HepG2 (cell line): Measurements from ENCODE around the gene EPS8L3. TPM values are rescaled to one million over a fixed set of nuclear protein-coding genes. Genes with fewer than 3 reads are reported as not detected.

Source experiments
- CEBPG ChIP-seq: IDR thresholded peaks from 2 replicates; pipeline ENCODE4 v1.6.1; 2016
- EP300 ChIP-seq, 3 experiments: sonication (generic) in 1 of 3; formaldehyde crosslinking in 1 of 3; IDR thresholded peaks; 2 replicates each; pipeline versions ENCODE4 v1.5.1 to v1.6.1; 2011 to 2020; ENCODE audit warnings: low read depth in 2 of 3, low read length in 2 of 3, borderline replicate concordance in 1 of 3, improper control_type of control experiment in 1 of 3, mild to moderate bottlenecking in 1 of 3, missing genetic modification reagents in 1 of 3, moderate library complexity in 1 of 3
- GABPB1 ChIP-seq: IDR thresholded peaks from 2 replicates; pipeline ENCODE4 v1.6.1; 2016; ENCODE audit warnings: mild to moderate bottlenecking, missing genetic modification reagents, moderate library complexity, missing compliant biosample characterization
- GATAD1 ChIP-seq: IDR thresholded peaks from 2 replicates; pipeline ENCODE4 v1.6.1; 2016; ENCODE audit warnings: missing genetic modification reagents, missing compliant biosample characterization
- KDM5B ChIP-seq: sonication (generic); formaldehyde crosslinking; IDR thresholded peaks from 2 replicates; pipeline ENCODE4 v1.4.0; 2020; ENCODE audit warnings: missing genetic modification reagents, mild to moderate bottlenecking, borderline replicate concordance
- MLLT10 ChIP-seq: sonication (generic); formaldehyde crosslinking; IDR thresholded peaks from 2 replicates; pipeline ENCODE4 v1.4.0; 2020; ENCODE audit warnings: missing genetic modification reagents
- NCOA2 ChIP-seq: sonication (generic); formaldehyde crosslinking; IDR thresholded peaks from 2 replicates; pipeline ENCODE4 v1.8.0; 2022; ENCODE audit warnings: inconsistent platforms
- NR1H2 ChIP-seq: sonication (generic); formaldehyde crosslinking; IDR thresholded peaks from 2 replicates; pipeline ENCODE4 v1.8.1; 2022; ENCODE audit warnings: low read depth, missing genetic modification reagents, borderline replicate concordance
- NR2C2 ChIP-seq: sonication (generic); formaldehyde crosslinking; IDR thresholded peaks from 2 replicates; pipeline ENCODE4 v1.4.0; 2020; ENCODE audit warnings: missing genetic modification reagents, mild to moderate bottlenecking, moderate library complexity, borderline replicate concordance
- PAX8 ChIP-seq: sonication (generic); formaldehyde crosslinking; IDR thresholded peaks from 2 replicates; pipeline ENCODE4 v1.8.0; 2022; ENCODE audit warnings: mild to moderate bottlenecking, missing genetic modification reagents, borderline replicate concordance
- PPARG ChIP-seq: conservative IDR thresholded peaks from 2 replicates; pipeline ENCODE4 v1.6.1; 2016; ENCODE audit warnings: missing biosample characterization, missing genetic modification reagents
- SMAD3 ChIP-seq: sonication (generic); formaldehyde crosslinking; IDR thresholded peaks from 2 replicates; pipeline ENCODE4 v1.4.0; 2020; ENCODE audit warnings: missing genetic modification reagents
- SMARCE1 ChIP-seq: fragments of 450-650 bp; IDR thresholded peaks from 2 replicates; pipeline ENCODE4 v1.6.1; 2017; ENCODE audit warnings: borderline replicate concordance
- SMC3 ChIP-seq: IDR thresholded peaks from 2 replicates; pipeline ENCODE4 v1.6.1; 2011; ENCODE audit warnings: low read length, improper control_type of control experiment
- SP140L ChIP-seq: sonication (generic); formaldehyde crosslinking; IDR thresholded peaks from 2 replicates; pipeline ENCODE4 v1.4.0; 2020; ENCODE audit warnings: missing genetic modification reagents, borderline replicate concordance
- TCF12 ChIP-seq, 2 experiments: fragments of 450-650 bp in 1 of 2; sonication (generic) in 1 of 2; formaldehyde crosslinking in 1 of 2; IDR thresholded peaks; 2 replicates each; pipeline versions ENCODE4 v1.6.1 to v1.8.0; 2017 to 2022; ENCODE audit warnings: antibody characterized with exemption in 1 of 2, mild to moderate bottlenecking in 1 of 2, missing genetic modification reagents in 1 of 2, moderate library complexity in 1 of 2
- ZFY ChIP-seq: sonication (generic); formaldehyde crosslinking; IDR thresholded peaks from 2 replicates; pipeline ENCODE4 v1.4.0; 2020; ENCODE audit warnings: missing genetic modification reagents
- ZKSCAN5 ChIP-seq: sonication (generic); formaldehyde crosslinking; IDR thresholded peaks from 2 replicates; pipeline ENCODE4 v1.5.1; 2020; ENCODE audit warnings: mild to moderate bottlenecking, missing genetic modification reagents
- ZNF17 ChIP-seq: sonication (generic); formaldehyde crosslinking; IDR thresholded peaks from 2 replicates; pipeline ENCODE4 v1.5.0; 2020; ENCODE audit warnings: mild to moderate bottlenecking, missing genetic modification reagents
- ZNF3 ChIP-seq: IDR thresholded peaks from 2 replicates; pipeline ENCODE4 v1.7.0; 2017; ENCODE audit warnings: inconsistent platforms
- ZNF33B ChIP-seq: sonication (generic); formaldehyde crosslinking; IDR thresholded peaks from 2 replicates; pipeline ENCODE4 v1.5.1; 2020; ENCODE audit warnings: mild to moderate bottlenecking, missing genetic modification reagents
- ZNF432 ChIP-seq: sonication (generic); formaldehyde crosslinking; IDR thresholded peaks from 2 replicates; pipeline ENCODE4 v1.5.0; 2020; ENCODE audit warnings: missing genetic modification reagents, mild to moderate bottlenecking, borderline replicate concordance
- polyA plus RNA-seq, 8 experiments: library from polyadenylated mRNA; depleted of rRNA in 3 of 8; stranded (reverse) in 7 of 8; unstranded in 1 of 8; fragments of >200 nt; fragmentation: Illumina TruSeq in 4 of 8; extraction: Trizol in 4 of 8; gene quantifications; 2 replicates each; pipeline versions ENCODE4 v1.2.1 to v1.2.3, GENCODE V29; 2011 to 2016; ENCODE audit warnings: low read depth in 4 of 8, missing spikeins in 1 of 8, mixed read lengths in 1 of 8; ENCODE audit not compliant: insufficient read depth in 1 of 8
- total RNA-seq, 5 experiments: library from RNA; depleted of rRNA; stranded (reverse); fragments of >200 nt; fragmentation: Illumina TruSeq; extraction: Trizol; gene quantifications; 2 replicates each; pipeline ENCODE4 v1.2.3, GENCODE V29; 2016; ENCODE audit warnings: low read depth in 1 of 5
- TF ChIP-seq, protein P1 (sequence below): IDR thresholded peaks from 2 replicates; pipeline ENCODE4 v1.6.1; 2012; ENCODE audit warnings: inconsistent platforms
- TF ChIP-seq, protein P2 (sequence below): IDR thresholded peaks from 2 replicates; pipeline ENCODE4 v1.6.1; 2018; ENCODE audit warnings: missing genetic modification reagents
- TF ChIP-seq, protein P3 (sequence below): sonication (generic); formaldehyde crosslinking; IDR thresholded peaks from 2 replicates; pipeline ENCODE4 v1.4.0; 2020; ENCODE audit warnings: missing genetic modification reagents, borderline replicate concordance
- TF ChIP-seq, protein P4 (sequence below): sonication (generic); formaldehyde crosslinking; IDR thresholded peaks from 2 replicates; pipeline ENCODE4 v1.8.1; 2023; ENCODE audit warnings: mild to moderate bottlenecking, missing genetic modification reagents, borderline replicate concordance
- TF ChIP-seq, protein P5 (sequence below): sonication (generic); formaldehyde crosslinking; IDR thresholded peaks from 2 replicates; pipeline ENCODE4 v1.4.0; 2020; ENCODE audit warnings: mild to moderate bottlenecking, low read depth, missing genetic modification reagents

The EPS8L3 gene
- total and polyA plus RNA-seq, 2 of the 13 experiments (the other 11 are each of a cell fraction or from before 2014, with no cell fraction given), result 18.2 to 106 TPM

DNA sequence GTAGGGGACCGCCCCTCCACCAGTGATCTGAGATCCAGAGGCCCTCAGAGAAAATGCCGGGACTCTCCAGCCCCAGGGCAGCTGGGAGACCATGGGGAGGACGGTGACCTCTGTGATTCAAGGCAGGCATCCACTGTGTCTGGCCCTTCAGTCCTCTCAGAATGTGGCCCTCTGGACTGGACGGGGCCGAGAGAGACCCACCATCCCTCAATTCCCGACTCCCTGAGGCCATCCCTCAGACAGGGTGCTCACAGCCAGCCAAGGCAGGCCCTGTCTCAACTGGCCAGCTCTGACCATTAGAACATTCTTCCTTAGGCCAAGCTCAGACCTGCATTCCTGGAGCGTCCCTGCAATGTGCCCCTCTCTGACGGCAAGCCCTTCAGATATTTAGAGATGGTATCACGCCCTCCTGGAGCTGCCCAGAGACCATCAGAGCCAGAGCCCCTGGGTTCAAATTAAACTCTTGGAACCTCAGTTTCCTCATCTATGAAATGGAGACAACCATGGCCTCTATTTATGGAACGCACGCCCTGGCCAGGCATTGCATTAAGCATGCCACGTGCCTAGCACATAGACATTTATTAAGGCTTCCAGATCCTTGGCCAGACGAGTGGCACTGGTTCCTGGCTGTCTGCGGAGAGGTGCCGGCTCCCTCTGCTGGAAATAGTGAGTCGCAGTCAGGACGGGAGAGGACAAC, 9.6 kb upstream of the EPS8L3 start (continued):
- TF ChIP-seq, protein P1, sequence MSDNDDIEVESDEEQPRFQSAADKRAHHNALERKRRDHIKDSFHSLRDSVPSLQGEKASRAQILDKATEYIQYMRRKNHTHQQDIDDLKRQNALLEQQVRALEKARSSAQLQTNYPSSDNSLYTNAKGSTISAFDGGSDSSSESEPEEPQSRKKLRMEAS, result peak; percentile 66
- TF ChIP-seq CEBPG (no peak), ZNF3 (no peak), KDM5B (CRISPR knock-in tag) (peak; percentile 48; the same call in 1 of the 2 replicates), NR1H2 (CRISPR knock-in tag) (no peak), GATAD1 (CRISPR knock-in tag) (peak; percentile 37; the same call in 1 of the 2 replicates), SMAD3 (CRISPR knock-in tag) (0 out of 2 replicates have a peak, but pooled peaks have one; percentile 61), GABPB1 (CRISPR knock-in tag) (peak; percentile 11; the same call in 1 of the 2 replicates), TCF12 (IDR thresholded peaks at IDR 0.05) (no peak), TCF12 (CRISPR knock-in tag; IDR thresholded peaks at IDR 0.05) (no peak), NCOA2 (CRISPR knock-in tag) (no peak), ZNF17 (CRISPR knock-in tag) (no peak), ZNF432 (CRISPR knock-in tag) (no peak), ZNF33B (CRISPR knock-in tag) (no peak), ZKSCAN5 (CRISPR knock-in tag) (no peak), MLLT10 (CRISPR knock-in tag) (no peak), SMC3 (peak; percentile 94), PPARG (CRISPR knock-in tag) (no peak), EP300 (IDR thresholded peaks at IDR 0.05; ENCODE audit: low read depth in 2 of 2, low read length in 2 of 2) (no peak), EP300 (CRISPR knock-in tag; IDR thresholded peaks at IDR 0.05; ENCODE audit: borderline replicate concordance) (no peak), NR2C2 (CRISPR knock-in tag) (no peak), PAX8 (CRISPR knock-in tag) (no peak), SP140L (CRISPR knock-in tag) (no peak), ZFY (CRISPR knock-in tag) (peak; percentile 12; the same call in 1 of the 2 replicates), SMARCE1 (no peak)
- TF ChIP-seq, protein P2, sequence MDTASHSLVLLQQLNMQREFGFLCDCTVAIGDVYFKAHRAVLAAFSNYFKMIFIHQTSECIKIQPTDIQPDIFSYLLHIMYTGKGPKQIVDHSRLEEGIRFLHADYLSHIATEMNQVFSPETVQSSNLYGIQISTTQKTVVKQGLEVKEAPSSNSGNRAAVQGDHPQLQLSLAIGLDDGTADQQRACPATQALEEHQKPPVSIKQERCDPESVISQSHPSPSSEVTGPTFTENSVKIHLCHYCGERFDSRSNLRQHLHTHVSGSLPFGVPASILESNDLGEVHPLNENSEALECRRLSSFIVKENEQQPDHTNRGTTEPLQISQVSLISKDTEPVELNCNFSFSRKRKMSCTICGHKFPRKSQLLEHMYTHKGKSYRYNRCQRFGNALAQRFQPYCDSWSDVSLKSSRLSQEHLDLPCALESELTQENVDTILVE (CRISPR knock-in tag), result no peak
- TF ChIP-seq, protein P3, sequence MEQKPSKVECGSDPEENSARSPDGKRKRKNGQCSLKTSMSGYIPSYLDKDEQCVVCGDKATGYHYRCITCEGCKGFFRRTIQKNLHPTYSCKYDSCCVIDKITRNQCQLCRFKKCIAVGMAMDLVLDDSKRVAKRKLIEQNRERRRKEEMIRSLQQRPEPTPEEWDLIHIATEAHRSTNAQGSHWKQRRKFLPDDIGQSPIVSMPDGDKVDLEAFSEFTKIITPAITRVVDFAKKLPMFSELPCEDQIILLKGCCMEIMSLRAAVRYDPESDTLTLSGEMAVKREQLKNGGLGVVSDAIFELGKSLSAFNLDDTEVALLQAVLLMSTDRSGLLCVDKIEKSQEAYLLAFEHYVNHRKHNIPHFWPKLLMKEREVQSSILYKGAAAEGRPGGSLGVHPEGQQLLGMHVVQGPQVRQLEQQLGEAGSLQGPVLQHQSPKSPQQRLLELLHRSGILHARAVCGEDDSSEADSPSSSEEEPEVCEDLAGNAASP, result 0 out of 2 replicates have a peak, but pooled peaks have one; percentile 38
- TF ChIP-seq, protein P4, sequence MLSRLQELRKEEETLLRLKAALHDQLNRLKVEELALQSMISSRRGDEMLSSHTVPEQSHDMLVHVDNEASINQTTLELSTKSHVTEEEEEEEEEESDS (CRISPR knock-in tag), result no peak
- TF ChIP-seq, protein P5, sequence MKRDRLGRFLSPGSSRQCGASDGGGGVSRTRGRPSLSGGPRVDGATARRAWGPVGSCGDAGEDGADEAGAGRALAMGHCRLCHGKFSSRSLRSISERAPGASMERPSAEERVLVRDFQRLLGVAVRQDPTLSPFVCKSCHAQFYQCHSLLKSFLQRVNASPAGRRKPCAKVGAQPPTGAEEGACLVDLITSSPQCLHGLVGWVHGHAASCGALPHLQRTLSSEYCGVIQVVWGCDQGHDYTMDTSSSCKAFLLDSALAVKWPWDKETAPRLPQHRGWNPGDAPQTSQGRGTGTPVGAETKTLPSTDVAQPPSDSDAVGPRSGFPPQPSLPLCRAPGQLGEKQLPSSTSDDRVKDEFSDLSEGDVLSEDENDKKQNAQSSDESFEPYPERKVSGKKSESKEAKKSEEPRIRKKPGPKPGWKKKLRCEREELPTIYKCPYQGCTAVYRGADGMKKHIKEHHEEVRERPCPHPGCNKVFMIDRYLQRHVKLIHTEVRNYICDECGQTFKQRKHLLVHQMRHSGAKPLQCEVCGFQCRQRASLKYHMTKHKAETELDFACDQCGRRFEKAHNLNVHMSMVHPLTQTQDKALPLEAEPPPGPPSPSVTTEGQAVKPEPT (CRISPR knock-in tag), result peak; percentile 80; the same call in 1 of the 2 replicates
